H9 (cell line): Measurements from ENCODE around the gene FKBP8. TPM values are rescaled to one million over a fixed set of nuclear protein-coding genes. Genes with fewer than 3 reads are reported as not detected.
A peak's percentile ranks its signal among the peaks of the same experiment; 100 is the strongest.

Source experiments
- DNase-seq: peaks from one replicate; pipeline ENCODE4 v3.0.0-alpha.2; 2017
- H2AFZ ChIP-seq: one replicate; pipeline ENCODE4 v1.6.1; 2013; ENCODE audit warnings: mild to moderate bottlenecking, low read length, control low read depth, moderate library complexity
- H2AK5ac ChIP-seq: 2 replicates; pipeline ENCODE4 v1.6.1; 2013; ENCODE audit warnings: low read length, control low read depth, mixed read lengths; ENCODE audit not compliant: insufficient read length
- H2BK120ac ChIP-seq: one replicate; pipeline ENCODE4 v1.6.1; 2013; ENCODE audit warnings: low read depth, mild to moderate bottlenecking, low read length, control low read depth, inconsistent platforms; ENCODE audit not compliant: poor library complexity, severe bottlenecking
- H2BK12ac ChIP-seq: 2 replicates; pipeline ENCODE4 v1.6.1; 2013; ENCODE audit warnings: low read length, control low read depth, mixed read lengths, low read depth; ENCODE audit not compliant: insufficient read length
- H2BK15ac ChIP-seq: 2 replicates; pipeline ENCODE4 v1.6.1; 2013; ENCODE audit warnings: low read depth, low read length, control low read depth
- H2BK20ac ChIP-seq: one replicate; pipeline ENCODE4 v1.6.1; 2013; ENCODE audit warnings: low read depth, mild to moderate bottlenecking, low read length, control low read depth, inconsistent platforms; ENCODE audit not compliant: poor library complexity, severe bottlenecking
- H2BK5ac ChIP-seq: 2 replicates; pipeline ENCODE4 v1.6.1; 2013; ENCODE audit warnings: low read length, control low read depth, mixed read lengths; ENCODE audit not compliant: insufficient read length
- H3K14ac ChIP-seq: 2 replicates; pipeline ENCODE4 v1.6.1; 2013; ENCODE audit warnings: low read length, control low read depth; ENCODE audit not compliant: insufficient read depth
- H3K18ac ChIP-seq: 2 replicates; pipeline ENCODE4 v1.6.1; 2013; ENCODE audit warnings: low read depth, mild to moderate bottlenecking, mixed read lengths, low read length, control low read depth; ENCODE audit not compliant: insufficient read length
- H3K23ac ChIP-seq: 2 replicates; pipeline ENCODE4 v1.6.1; 2013; ENCODE audit warnings: low read length, control low read depth, mixed read lengths, low read depth; ENCODE audit not compliant: insufficient read length
- H3K23me2 ChIP-seq: 2 replicates; pipeline ENCODE4 v1.6.1; 2013; ENCODE audit warnings: low read depth, mild to moderate bottlenecking, mixed read lengths, low read length, control low read depth; ENCODE audit not compliant: insufficient read length, poor library complexity, severe bottlenecking
- H3K27ac ChIP-seq: 2 replicates; pipeline ENCODE4 v1.5.1; 2013; ENCODE audit warnings: low read length, control low read depth, mixed read lengths, low read depth; ENCODE audit not compliant: insufficient read length
- H3K27me3 ChIP-seq: 2 replicates; pipeline ENCODE4 v1.6.1; 2013; ENCODE audit warnings: low read length, control low read depth, inconsistent platforms; ENCODE audit not compliant: insufficient read depth
- H3K4ac ChIP-seq: 2 replicates; pipeline ENCODE4 v1.6.1; 2013; ENCODE audit warnings: low read depth, mild to moderate bottlenecking, control low read depth, inconsistent platforms, low read length, moderate library complexity
- H3K4me1 ChIP-seq: 2 replicates; pipeline ENCODE4 v1.6.1; 2013; ENCODE audit warnings: low read length, control low read depth, inconsistent platforms; ENCODE audit not compliant: insufficient read depth
- H3K4me2 ChIP-seq: 2 replicates; pipeline ENCODE4 v1.6.1; 2013; ENCODE audit warnings: low read length, control low read depth, mixed read lengths; ENCODE audit not compliant: insufficient read length, insufficient read depth
- H3K56ac ChIP-seq: 2 replicates; pipeline ENCODE4 v1.6.1; 2013; ENCODE audit warnings: low read depth, mild to moderate bottlenecking, mixed read lengths, low read length, control low read depth; ENCODE audit not compliant: insufficient read length
- H3K79me1 ChIP-seq: 2 replicates; pipeline ENCODE4 v1.6.1; 2013; ENCODE audit warnings: low read depth, mild to moderate bottlenecking, moderate library complexity, low read length, control low read depth, inconsistent platforms; ENCODE audit not compliant: insufficient read depth, poor library complexity, severe bottlenecking
- H3K79me2 ChIP-seq: 2 replicates; pipeline ENCODE4 v1.6.1; 2013; ENCODE audit warnings: low read length, control low read depth, inconsistent platforms; ENCODE audit not compliant: insufficient read depth
- H3K9ac ChIP-seq: 2 replicates; pipeline ENCODE4 v1.6.1; 2013; ENCODE audit warnings: low read length, control low read depth, mixed read lengths; ENCODE audit not compliant: insufficient read length; ENCODE audit errors: extremely low read depth
- H3K9me3 ChIP-seq: one replicate; pipeline ENCODE4 v1.6.1; 2013; ENCODE audit warnings: low read depth, low read length, inconsistent platforms; ENCODE audit not compliant: control insufficient read depth
- H3T11ph ChIP-seq: one replicate; pipeline ENCODE4 v1.6.1; 2013; ENCODE audit warnings: mild to moderate bottlenecking, low read length, control low read depth, inconsistent platforms
- H4K20me1 ChIP-seq: one replicate; pipeline ENCODE4 v1.6.1; 2013; ENCODE audit not compliant: control insufficient read depth, insufficient read length, insufficient read depth
- H4K5ac ChIP-seq: 2 replicates; pipeline ENCODE4 v1.6.1; 2013; ENCODE audit warnings: low read depth, mild to moderate bottlenecking, mixed read lengths, low read length, control low read depth; ENCODE audit not compliant: insufficient read length
- H4K8ac ChIP-seq: replicated peaks from 2 replicates; pipeline ENCODE4 v1.6.1; 2013; ENCODE audit warnings: low read length, control low read depth, mixed read lengths, low read depth; ENCODE audit not compliant: insufficient read length
- H4K91ac ChIP-seq: 2 replicates; pipeline ENCODE4 v1.6.1; 2013; ENCODE audit warnings: low read depth, mild to moderate bottlenecking, moderate library complexity, mixed read lengths, low read length, control low read depth; ENCODE audit not compliant: insufficient read length
- H3K27ac Mint-ChIP-seq, 3 experiments: 2 replicates in 2 of 3; 3 replicates in 1 of 3; pipeline ENCODE4 v1.8.0; 2020 to 2021; ENCODE audit warnings: mixed read lengths in 3 of 3, mild to moderate bottlenecking in 1 of 3, moderate library complexity in 1 of 3
- H3K27me3 Mint-ChIP-seq: 2 replicates; pipeline ENCODE4 v1.8.0; 2021; ENCODE audit warnings: low read depth, mild to moderate bottlenecking, moderate library complexity, mixed read lengths
- H3K36me3 Mint-ChIP-seq, 3 experiments: 2 replicates in 2 of 3; 3 replicates in 1 of 3; pipeline ENCODE4 v1.8.0; 2020 to 2021; ENCODE audit warnings: low read depth in 3 of 3, mixed read lengths in 3 of 3; ENCODE audit not compliant: insufficient read depth in 1 of 3
- H3K4me1 Mint-ChIP-seq, 2 experiments: 2 replicates each; pipeline ENCODE4 v1.8.0; 2020; ENCODE audit warnings: mixed read lengths in 2 of 2
- H3K4me3 Mint-ChIP-seq, 2 experiments: 2 replicates in 1 of 2; 3 replicates in 1 of 2; pipeline ENCODE4 v1.8.0; 2020 to 2021; ENCODE audit warnings: mild to moderate bottlenecking in 2 of 2, mixed read lengths in 2 of 2, moderate library complexity in 1 of 2
- H3K9me3 Mint-ChIP-seq, 2 experiments: 2 replicates in 1 of 2; 3 replicates in 1 of 2; pipeline ENCODE4 v1.8.0; 2020; ENCODE audit warnings: mild to moderate bottlenecking in 2 of 2, mixed read lengths in 2 of 2, moderate library complexity in 1 of 2
- WGBS: extraction: QIAGEN DNeasy Blood & Tissue Kit; methylation state at CpG from one replicate; pipeline ENCODE4 v1.1.7; 2013; ENCODE audit warnings: missing lambda C conversion rate, low lambda C conversion rate, mixed read lengths; ENCODE audit not compliant: insufficient read length; ENCODE audit errors: extremely low coverage; 5-methylcytosine and 5-hydroxymethylcytosine counted together
- total RNA-seq: library from RNA; stranded (reverse); gene quantifications from 2 replicates; pipeline ENCODE4 v1.2.1, GENCODE V29; 2021
- TF ChIP-seq, protein P1 (sequence below): fragments of 200-600 bp; sonication (generic); conservative IDR thresholded peaks from 3 replicates; pipeline ENCODE4 v1.8.0; 2021; ENCODE audit warnings: antibody characterized with exemption, mild to moderate bottlenecking

Gene FKBP8
- total RNA-seq, 1 experiment from 2014 or later: 308 TPM

GRCh38 chr19:18495204-18495911 lies 48.0 kb downstream of the FKBP8 start:
- H3K23me2 ChIP-seq: no peaks in the 10 kb centered on the region
- H4K8ac ChIP-seq: no peak overlapping the region
- no peak overlapping the region for H3K56ac ChIP-seq
- DNase-seq: peak; percentile 43
- H2BK5ac ChIP-seq: no peak overlapping the region
- no peak overlapping the region for H3T11ph ChIP-seq
- Mint-ChIP-seq H3K36me3 (no peaks in the 10 kb centered on the region; a peak in 1 of 7 replicates), H3K4me3 (no peak overlapping the region), H3K9me3 (no peaks in the 10 kb centered on the region), H3K27me3 (no peaks in the 10 kb centered on the region), H3K27ac (peak overlapping the region; percentile 51 to 87 (median 75); a peak in 3 of 7 replicates), H3K4me1 (peaks cover 22 to 27% of the 10 kb centered on the region in 2 experiments)
- no peak overlapping the region for H2AFZ ChIP-seq
- H4K20me1 ChIP-seq: peaks cover 2% of the 10 kb centered on the region
- H3K23ac ChIP-seq: no peak overlapping the region
- no peak overlapping the region for H3K4ac ChIP-seq
- H2BK15ac ChIP-seq: no peak overlapping the region
- H3K79me1 ChIP-seq: peaks cover 3% of the 10 kb centered on the region
- WGBS: no CpG with 5 or more reads among the region's 14 CpGs
- no peak overlapping the region for H2BK120ac ChIP-seq
- H3K9ac ChIP-seq: no peak overlapping the region
- H2AK5ac ChIP-seq: no peak overlapping the region
- H2BK20ac ChIP-seq: no peak overlapping the region
- H3K4me2 ChIP-seq: no peak overlapping the region
- H3K9me3 ChIP-seq: no peaks in the 10 kb centered on the region
- H4K91ac ChIP-seq: no peak overlapping the region
- H3K14ac ChIP-seq: peak overlapping the region; percentile 48; the same call in 1 of the 2 replicates
- peaks cover 2% of the 10 kb centered on the region; the same call in 1 of the 2 replicates for H3K4me1 ChIP-seq
- H3K27ac ChIP-seq: no peak overlapping the region
- H3K27me3 ChIP-seq: no peaks in the 10 kb centered on the region
- peaks cover 2% of the 10 kb centered on the region; the same call in 1 of the 2 replicates for H3K79me2 ChIP-seq
- H3K18ac ChIP-seq: no peak overlapping the region
- H4K5ac ChIP-seq: no peak overlapping the region
- H2BK12ac ChIP-seq: no peak overlapping the region
- TF ChIP-seq, protein P1, sequence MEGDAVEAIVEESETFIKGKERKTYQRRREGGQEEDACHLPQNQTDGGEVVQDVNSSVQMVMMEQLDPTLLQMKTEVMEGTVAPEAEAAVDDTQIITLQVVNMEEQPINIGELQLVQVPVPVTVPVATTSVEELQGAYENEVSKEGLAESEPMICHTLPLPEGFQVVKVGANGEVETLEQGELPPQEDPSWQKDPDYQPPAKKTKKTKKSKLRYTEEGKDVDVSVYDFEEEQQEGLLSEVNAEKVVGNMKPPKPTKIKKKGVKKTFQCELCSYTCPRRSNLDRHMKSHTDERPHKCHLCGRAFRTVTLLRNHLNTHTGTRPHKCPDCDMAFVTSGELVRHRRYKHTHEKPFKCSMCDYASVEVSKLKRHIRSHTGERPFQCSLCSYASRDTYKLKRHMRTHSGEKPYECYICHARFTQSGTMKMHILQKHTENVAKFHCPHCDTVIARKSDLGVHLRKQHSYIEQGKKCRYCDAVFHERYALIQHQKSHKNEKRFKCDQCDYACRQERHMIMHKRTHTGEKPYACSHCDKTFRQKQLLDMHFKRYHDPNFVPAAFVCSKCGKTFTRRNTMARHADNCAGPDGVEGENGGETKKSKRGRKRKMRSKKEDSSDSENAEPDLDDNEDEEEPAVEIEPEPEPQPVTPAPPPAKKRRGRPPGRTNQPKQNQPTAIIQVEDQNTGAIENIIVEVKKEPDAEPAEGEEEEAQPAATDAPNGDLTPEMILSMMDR: no peak
